Omental fat pad (tissue), 4 donors: ENCODE data around the gene UPK3BL2. TPM values are rescaled to one million over a fixed set of nuclear protein-coding genes. Genes with fewer than 3 reads are reported as not detected.
"Not testable (repeated sequence)": the region's sequence is repeated elsewhere in the genome, so short reads cannot be mapped to it uniquely, and the experiment has no call there.

Source experiments
- ATAC-seq: fragments of 150-250 bp; one replicate; pipeline ENCODE4 v1.9.1; 2016; ENCODE audit warnings: mild to moderate bottlenecking, moderate library complexity; ENCODE audit not compliant: low FRiP score
- DNase-seq: peaks from one replicate; pipeline ENCODE4 v3.0.0-alpha.2; 2019; ENCODE audit warnings: low spot score
- total RNA-seq, 4 donors: library from RNA; depleted of rRNA; stranded (reverse); fragments of >200 nt; gene quantifications; one replicate each; pipeline ENCODE4 v1.1.0, GENCODE V29; 2016

Gene UPK3BL2
- total RNA-seq, 4 donors from 2014 or later = 1.6 to 11.7 (median 5.6) TPM

GRCh38 chr7:102503141-102503540, 40.4 kb downstream of the UPK3BL2 start:
- not testable (repeated sequence) for DNase-seq, ATAC-seq

GRCh38 chr7:102498321-102498720, 45.2 kb downstream of the UPK3BL2 start:
- not testable (repeated sequence) for DNase-seq, ATAC-seq

- not testable (repeated sequence) for ATAC-seq, DNase-seq
Observed at GRCh38 chr7:102497308-102497707, 46.2 kb downstream of the UPK3BL2 start.

GRCh38 chr7:102496861-102497260, 46.6 kb downstream of the UPK3BL2 start:
- not testable (repeated sequence) for ATAC-seq, DNase-seq

GRCh38 chr7:102494473-102495149, 48.9 kb downstream of the UPK3BL2 start:
- DNase-seq, ATAC-seq: not testable (repeated sequence)

GRCh38 chr7:102494026-102494425, 49.5 kb downstream of the UPK3BL2 start:
- DNase-seq = peak; percentile 22
- ATAC-seq = not testable (repeated sequence)

GRCh38 chr7:102493220-102493935, 50.1 kb downstream of the UPK3BL2 start:
- DNase-seq = not testable (repeated sequence)
- peak; percentile 89 for ATAC-seq

GRCh38 chr7:102490529-102491075, 52.9 kb downstream of the UPK3BL2 start:
- DNase-seq = peak; percentile 23
- ATAC-seq = peak; percentile 31

Other genes with a start within 250 kb of the UPK3BL2 start
- gene SPDYE6, start 187.3 kb downstream of the UPK3BL2 start, total RNA-seq = not detected
- gene PRKRIP1, start 147.3 kb downstream of the UPK3BL2 start, total RNA-seq = 10 to 100 TPM; 15.6 to 29.9 (median 20.2) TPM
- gene ORAI2, start 110.1 kb downstream of the UPK3BL2 start, total RNA-seq = 10 to 100 TPM; 11.4 to 31.6 (median 26.6) TPM
- 10 to 100 TPM in 2 of 4 donors, 1 to 10 TPM in 2; 7.9 to 12.6 (median 9.7) TPM for gene ALKBH4, start 78.8 kb downstream of the UPK3BL2 start, total RNA-seq
- 10 to 100 TPM in 3 of 4 donors, 1 to 10 TPM in 1; 9.8 to 19.3 (median 11.4) TPM for gene LRWD1, start 78.7 kb downstream of the UPK3BL2 start, total RNA-seq
- gene POLR2J, start 64.8 kb downstream of the UPK3BL2 start, total RNA-seq = 10 to 100 TPM; 15.4 to 26.6 (median 18.3) TPM
- 1 to 10 TPM; 5.0 to 9.1 (median 6.7) TPM for gene RASA4B, start 25.9 kb downstream of the UPK3BL2 start, total RNA-seq
- gene SPDYE2, start 7.5 kb upstream of the UPK3BL2 start, total RNA-seq = not detected
- 10 to 100 TPM; 20.5 to 30.7 (median 25.6) TPM for gene POLR2J3, start 28.9 kb upstream of the UPK3BL2 start, total RNA-seq
- 10 to 100 TPM; 13.9 to 56.0 (median 25.5) TPM for gene RASA4, start 73.1 kb upstream of the UPK3BL2 start, total RNA-seq
- 10 to 100 TPM; 13.6 to 32.0 (median 26.2) TPM for gene UPK3BL1, start 99.1 kb upstream of the UPK3BL2 start, total RNA-seq
- not detected for gene SPDYE2B, start 106.6 kb upstream of the UPK3BL2 start, total RNA-seq
- gene POLR2J2, start 128.0 kb upstream of the UPK3BL2 start, total RNA-seq = 1 to 10 TPM; 1.9 to 7.0 (median 3.3) TPM
- gene FAM185A, start 205.3 kb upstream of the UPK3BL2 start, total RNA-seq = 10 to 100 TPM in 3 of 4 donors, 1 to 10 TPM in 1; 7.1 to 16.1 (median 11.7) TPM